Measurements from ENCODE around the gene AK5. TPM values are rescaled to one million over a fixed set of nuclear protein-coding genes. Genes with fewer than 3 reads are reported as not detected.
"Not testable (repeated sequence)": the region's sequence is repeated elsewhere in the genome, so short reads cannot be mapped to it uniquely, and the experiment has no call there.

AK5 gene
- total RNA-seq, 4 donors from 2014 or later = 16.7 to 21.3 (median 20.0) TPM

GRCh38 chr1:77400781-77401180 lies 119.0 kb downstream of the AK5 start:
- H3K4me1 ChIP-seq = peaks cover 0 to 49% (median 15%) of the 10 kb centered on the region in 4 donors
- no peaks in the 10 kb centered on the region for H3K9me3 ChIP-seq
- peak overlapping the region in 2 of 4 donors; percentile 20 to 29 for H3K27ac ChIP-seq
- H3K4me3 ChIP-seq = no peak overlapping the region
- DNase-seq (ENCODE audit: low spot score in 2 of 2) = no peak
- H3K27me3 ChIP-seq = no peaks in the 10 kb centered on the region
- TF ChIP-seq POLR2A (IDR thresholded peaks at IDR 0.05) = no peak
- TF ChIP-seq CTCF (IDR thresholded peaks at IDR 0.05) = no peak
- no peak for TF ChIP-seq EP300 (IDR thresholded peaks at IDR 0.05)
- WGBS, 2 donors = 75 to 79% methylated on average over 2 of the region's 2 CpGs
- H3K36me3 ChIP-seq = no peaks in the 10 kb centered on the region

GRCh38 chr1:77401384-77401783 lies 119.6 kb downstream of the AK5 start:
- DNase-seq (ENCODE audit: low spot score in 2 of 2) = no peak
- WGBS, 2 donors = 90 to 92% methylated on average over 2 of the region's 2 CpGs
- Histone ChIP-seq H3K4me1 (peaks cover 0 to 51% (median 12%) of the 10 kb centered on the region in 4 donors), H3K27me3 (no peaks in the 10 kb centered on the region), H3K9me3 (no peaks in the 10 kb centered on the region), H3K36me3 (no peaks in the 10 kb centered on the region), H3K4me3 (no peak overlapping the region), H3K27ac (no peak overlapping the region)
- no peak for TF ChIP-seq POLR2A (IDR thresholded peaks at IDR 0.05)
- TF ChIP-seq EP300 (IDR thresholded peaks at IDR 0.05) = no peak
- TF ChIP-seq CTCF (IDR thresholded peaks at IDR 0.05) = no peak

- Histone ChIP-seq H3K4me1 (peaks cover 0 to 22% (median 6%) of the 10 kb centered on the region in 4 donors), H3K9me3 (no peaks in the 10 kb centered on the region), H3K27ac (peak overlapping the region in 1 of 4 donors; percentile 8), H3K4me3 (no peak overlapping the region), H3K36me3 (no peaks in the 10 kb centered on the region), H3K27me3 (no peaks in the 10 kb centered on the region)
- no peak for DNase-seq (ENCODE audit: low spot score in 2 of 2)
- no peak for TF ChIP-seq CTCF (IDR thresholded peaks at IDR 0.05)
- TF ChIP-seq POLR2A (IDR thresholded peaks at IDR 0.05) = no peak
- TF ChIP-seq EP300 (IDR thresholded peaks at IDR 0.05) = no peak
- WGBS, 2 donors = 34 to 43% methylated on average over 4 of the region's 4 CpGs
Observed at GRCh38 chr1:77405186-77405585, 123.4 kb downstream of the AK5 start.

GRCh38 chr1:77406661-77407060 lies 124.8 kb downstream of the AK5 start:
- Histone ChIP-seq H3K27ac (peak overlapping the region in 1 of 4 donors; percentile 25), H3K36me3 (no peaks in the 10 kb centered on the region), H3K4me3 (no peak overlapping the region), H3K27me3 (no peaks in the 10 kb centered on the region), H3K4me1 (peaks cover 0 to 19% (median 2%) of the 10 kb centered on the region in 4 donors), H3K9me3 (no peaks in the 10 kb centered on the region)
- DNase-seq (ENCODE audit: low spot score in 2 of 2) = no peak
- TF ChIP-seq EP300 (IDR thresholded peaks at IDR 0.05) (no peak), POLR2A (IDR thresholded peaks at IDR 0.05) (no peak), CTCF (IDR thresholded peaks at IDR 0.05) (no peak)

GRCh38 chr1:77407738-77408375 lies 126.0 kb downstream of the AK5 start:
- Histone ChIP-seq H3K9me3 (no peaks in the 10 kb centered on the region), H3K4me3 (no peak overlapping the region), H3K27ac (no peak overlapping the region), H3K36me3 (peaks cover 0 to 3% (median 0%) of the 10 kb centered on the region in 3 donors), H3K4me1 (peaks cover 0 to 15% (median 2%) of the 10 kb centered on the region in 4 donors), H3K27me3 (no peaks in the 10 kb centered on the region)
- TF ChIP-seq CTCF (IDR thresholded peaks at IDR 0.05) (no peak), POLR2A (IDR thresholded peaks at IDR 0.05) (no peak), EP300 (IDR thresholded peaks at IDR 0.05) (no peak)
- DNase-seq (ENCODE audit: low spot score in 2 of 2) = no peak

GRCh38 chr1:77408933-77409332 lies 127.1 kb downstream of the AK5 start:
- not testable (repeated sequence) for H3K9me3 ChIP-seq; H3K27me3 ChIP-seq; H3K4me3 ChIP-seq; DNase-seq (ENCODE audit: low spot score in 2 of 2); H3K36me3 ChIP-seq; H3K27ac ChIP-seq
- 98% methylated on average over 4 of the region's 4 CpGs for WGBS, 2 donors
- H3K4me1 ChIP-seq = peaks cover 0 to 15% (median 2%) of the 10 kb centered on the region in 4 donors

All from tibial nerve (tissue), 4 donors.